Measurements from ENCODE around the gene TNS3. TPM values are rescaled to one million over a fixed set of nuclear protein-coding genes. Genes with fewer than 3 reads are reported as not detected.

TNS3 gene
- total RNA-seq, 1 donor from 2014 or later = 41.2 TPM

GRCh38 chr7:47361746-47362215, 220.1 kb downstream of the TNS3 start:
- H3K36me3 ChIP-seq (ENCODE audit: control insufficient read depth, insufficient read depth, low read length) = no peaks in the 10 kb centered on the region
- H3K27me3 ChIP-seq (ENCODE audit: control insufficient read depth, insufficient read depth, low read length) = no peaks in the 10 kb centered on the region
- TF ChIP-seq CTCF (IDR thresholded peaks at IDR 0.05; ENCODE audit: insufficient read depth, low read length, poor library complexity, severe bottlenecking) = no peak
- DNase-seq (ENCODE audit: low read depth) = peak; percentile 62
- no peak overlapping the region for H3K4me3 ChIP-seq (ENCODE audit: low read depth, low read length)

GRCh38 chr7:47361236-47361635, 220.7 kb downstream of the TNS3 start:
- no peak for DNase-seq (ENCODE audit: low read depth)
- Histone ChIP-seq H3K27me3 (ENCODE audit: control insufficient read depth, insufficient read depth, low read length) (no peaks in the 10 kb centered on the region), H3K36me3 (ENCODE audit: control insufficient read depth, insufficient read depth, low read length) (no peaks in the 10 kb centered on the region), H3K4me3 (ENCODE audit: low read depth, low read length) (no peak overlapping the region)
- TF ChIP-seq CTCF (IDR thresholded peaks at IDR 0.05; ENCODE audit: insufficient read depth, low read length, poor library complexity, severe bottlenecking) = no peak

- DNase-seq (ENCODE audit: low read depth) = no peak
- no peaks in the 10 kb centered on the region for H3K36me3 ChIP-seq (ENCODE audit: control insufficient read depth, insufficient read depth, low read length)
- no peak overlapping the region for H3K4me3 ChIP-seq (ENCODE audit: low read depth, low read length)
- H3K27me3 ChIP-seq (ENCODE audit: control insufficient read depth, insufficient read depth, low read length) = no peaks in the 10 kb centered on the region
- no peak for TF ChIP-seq CTCF (IDR thresholded peaks at IDR 0.05; ENCODE audit: insufficient read depth, low read length, poor library complexity, severe bottlenecking)
Measured at GRCh38 chr7:47360301-47360900, 221.5 kb downstream of the TNS3 start.

- no peak for DNase-seq (ENCODE audit: low read depth)
- TF ChIP-seq CTCF (IDR thresholded peaks at IDR 0.05; ENCODE audit: insufficient read depth, low read length, poor library complexity, severe bottlenecking) = no peak
- Histone ChIP-seq H3K27me3 (ENCODE audit: control insufficient read depth, insufficient read depth, low read length) (no peaks in the 10 kb centered on the region), H3K4me3 (ENCODE audit: low read depth, low read length) (no peak overlapping the region), H3K36me3 (ENCODE audit: control insufficient read depth, insufficient read depth, low read length) (no peaks in the 10 kb centered on the region)
Measured at GRCh38 chr7:47358944-47359588, 222.8 kb downstream of the TNS3 start.

GRCh38 chr7:47358357-47358756, 223.6 kb downstream of the TNS3 start:
- no peaks in the 10 kb centered on the region for H3K27me3 ChIP-seq (ENCODE audit: control insufficient read depth, insufficient read depth, low read length)
- no peak overlapping the region for H3K4me3 ChIP-seq (ENCODE audit: low read depth, low read length)
- TF ChIP-seq CTCF (IDR thresholded peaks at IDR 0.05; ENCODE audit: insufficient read depth, low read length, poor library complexity, severe bottlenecking) = no peak
- H3K36me3 ChIP-seq (ENCODE audit: control insufficient read depth, insufficient read depth, low read length) = no peaks in the 10 kb centered on the region
- no peak for DNase-seq (ENCODE audit: low read depth)

- no peak for DNase-seq (ENCODE audit: low read depth)
- Histone ChIP-seq H3K36me3 (ENCODE audit: control insufficient read depth, insufficient read depth, low read length) (no peaks in the 10 kb centered on the region), H3K4me3 (ENCODE audit: low read depth, low read length) (no peak overlapping the region), H3K27me3 (ENCODE audit: control insufficient read depth, insufficient read depth, low read length) (no peaks in the 10 kb centered on the region)
- no peak for TF ChIP-seq CTCF (IDR thresholded peaks at IDR 0.05; ENCODE audit: insufficient read depth, low read length, poor library complexity, severe bottlenecking)
Measured at GRCh38 chr7:47357863-47358262, 224.0 kb downstream of the TNS3 start.
